Measurements from ENCODE around the gene PAXIP1. TPM values are rescaled to one million over a fixed set of nuclear protein-coding genes. Genes with fewer than 3 reads are reported as not detected.

Gene PAXIP1
- total RNA-seq, 1 donor from 2014 or later = 6.3 TPM

DNA sequence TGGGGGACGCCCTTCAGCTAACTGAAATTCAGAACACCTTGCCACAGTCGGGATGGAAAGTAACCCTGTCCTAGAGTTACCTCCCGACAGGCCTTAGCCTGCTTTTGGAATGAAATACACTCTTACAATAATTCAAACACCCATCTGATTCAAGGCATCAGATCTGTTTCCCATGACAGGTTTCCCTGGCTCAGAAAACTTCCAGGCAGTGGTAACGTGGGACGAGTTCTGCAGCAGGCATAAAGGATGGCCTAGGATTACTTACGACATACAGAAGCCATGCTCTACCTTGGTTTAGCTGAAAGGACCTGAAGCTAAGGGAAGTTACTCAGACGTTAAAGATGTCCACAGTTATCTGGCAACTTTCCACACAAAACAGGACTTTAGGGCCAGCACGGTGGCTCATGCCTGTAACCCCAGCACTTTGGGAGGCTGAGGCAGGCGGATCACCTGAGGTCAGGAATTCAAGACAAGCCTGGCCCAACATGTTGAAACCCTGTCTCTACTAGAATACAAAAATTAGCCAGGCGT is 5.0 kb downstream of the PAXIP1 start:
- ATAC-seq (no peak), DNase-seq (ENCODE audit: missing footprints) (no peak)
- intact Hi-C loops (cut with DNase I) = no loop called here

DNA sequence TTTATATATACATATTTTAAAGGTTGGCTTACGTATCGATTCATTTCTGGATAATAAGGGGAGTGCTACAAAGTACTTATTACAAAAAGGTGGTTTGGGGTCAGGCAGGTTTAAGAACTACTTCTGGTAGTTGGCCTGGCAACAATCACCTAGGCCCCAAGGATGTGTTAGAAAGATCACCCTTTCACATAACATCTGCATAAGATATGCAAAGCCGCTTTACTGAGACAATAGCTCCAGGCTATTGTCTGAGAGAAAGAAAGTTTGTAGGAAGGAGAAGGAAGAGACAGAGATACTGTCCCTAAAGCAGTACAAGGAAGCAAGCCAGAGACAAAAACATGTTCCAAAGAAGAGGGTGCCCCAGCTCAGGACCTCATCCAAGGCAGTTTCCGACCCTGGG is 6.2 kb downstream of the PAXIP1 start:
- intact Hi-C loops (cut with DNase I) = no loop called here

DNA sequence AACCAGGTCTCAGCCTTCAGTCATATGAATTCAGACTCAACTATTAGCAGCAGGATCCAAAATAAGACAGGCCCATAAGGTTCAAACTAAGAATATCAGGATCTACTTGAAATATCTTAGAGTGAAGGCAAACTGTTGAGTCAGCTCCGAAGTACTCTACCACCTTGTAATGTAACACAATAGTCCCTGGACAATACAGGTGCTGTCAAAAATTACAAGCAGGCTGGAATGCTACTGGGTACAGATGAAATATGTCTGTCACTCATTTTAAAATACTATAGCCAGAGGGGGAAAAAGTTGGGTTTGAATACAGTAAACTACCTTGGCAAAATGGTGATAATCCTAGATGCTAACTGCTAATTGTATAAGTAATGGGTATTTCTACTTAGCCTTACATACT is 6.8 kb downstream of the PAXIP1 start:
- no peak for DNase-seq (ENCODE audit: missing footprints)
- intact Hi-C loops (cut with DNase I) = no loop called here
- ATAC-seq = no peak

More for the DNA sequence above, 6.2 kb downstream of the PAXIP1 start:
- DNase-seq (ENCODE audit: missing footprints) (no peak), ATAC-seq (no peak)

DNA sequence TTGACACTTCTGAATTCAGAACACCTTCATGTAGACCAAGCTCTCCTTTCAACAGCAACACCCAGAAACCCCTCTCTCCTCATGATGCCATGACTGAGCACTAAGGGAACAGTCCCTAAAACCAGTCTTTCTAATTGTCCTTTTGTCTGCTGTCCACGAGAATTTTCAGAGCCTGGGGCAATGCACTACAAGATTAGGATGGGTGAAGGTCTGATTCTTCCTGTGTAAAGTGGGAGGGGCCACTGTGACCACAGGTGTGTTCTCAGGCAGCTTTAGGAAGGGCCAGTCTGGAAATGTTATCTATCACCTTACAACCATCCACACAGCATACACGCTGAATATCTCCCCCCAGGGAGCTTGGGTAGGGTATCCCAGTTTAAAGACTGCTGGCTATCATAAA is 7.9 kb downstream of the PAXIP1 start:
- DNase-seq (ENCODE audit: missing footprints) (no peak), ATAC-seq (no peak)
- intact Hi-C loops (cut with DNase I) = no loop called here

DNA sequence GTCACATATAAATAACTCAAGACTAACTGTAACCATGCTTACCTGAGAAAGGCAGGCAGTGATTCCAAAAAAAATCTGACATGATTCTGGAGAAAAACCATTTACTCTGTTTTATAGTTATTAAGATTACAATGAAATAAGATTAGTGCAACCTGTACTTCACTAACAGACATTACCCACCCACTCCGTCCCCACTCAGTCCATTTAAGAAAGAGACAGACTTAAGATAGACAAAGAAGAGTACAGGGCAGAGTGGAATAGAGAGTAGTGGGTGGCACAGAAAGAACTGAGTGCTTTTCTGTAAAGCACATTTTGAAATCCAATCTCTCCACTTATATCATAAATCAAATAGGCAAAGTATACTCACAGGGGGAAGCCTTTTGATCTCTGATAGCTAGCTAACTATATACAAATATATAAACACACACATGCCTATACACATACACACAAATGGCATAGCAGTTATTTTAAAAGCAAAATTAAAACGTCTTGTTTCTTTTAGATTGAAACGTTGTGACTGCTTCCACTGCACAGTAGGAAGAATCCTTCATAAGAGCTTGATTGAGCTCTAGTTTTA is 11.9 kb downstream of the PAXIP1 start:
- ATAC-seq (no peak), DNase-seq (ENCODE audit: missing footprints) (no peak)
- intact Hi-C loops (cut with DNase I) = no loop called here

DNA sequence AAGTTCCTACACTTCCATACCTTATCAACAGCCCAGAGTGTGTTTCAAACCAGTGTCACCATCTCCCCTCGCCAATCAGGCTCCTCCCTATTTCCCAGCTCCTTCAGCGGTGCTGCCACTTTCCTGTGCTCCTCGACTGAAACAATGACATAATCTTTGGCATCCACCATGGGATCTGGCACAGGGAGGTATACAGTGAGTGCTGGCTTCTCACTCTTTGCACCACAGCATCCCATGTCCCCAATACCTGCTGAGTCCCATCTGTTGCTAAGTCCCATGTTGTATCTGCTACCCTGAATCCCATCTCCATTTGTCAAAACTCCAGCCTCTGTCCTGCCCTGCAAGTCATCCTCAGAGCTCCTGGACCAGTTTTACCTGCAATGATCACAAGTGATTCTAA is 15.4 kb downstream of the PAXIP1 start:
- intact Hi-C loops (cut with DNase I) = no loop called here
- DNase-seq (ENCODE audit: missing footprints) (no peak), ATAC-seq (no peak)

DNA sequence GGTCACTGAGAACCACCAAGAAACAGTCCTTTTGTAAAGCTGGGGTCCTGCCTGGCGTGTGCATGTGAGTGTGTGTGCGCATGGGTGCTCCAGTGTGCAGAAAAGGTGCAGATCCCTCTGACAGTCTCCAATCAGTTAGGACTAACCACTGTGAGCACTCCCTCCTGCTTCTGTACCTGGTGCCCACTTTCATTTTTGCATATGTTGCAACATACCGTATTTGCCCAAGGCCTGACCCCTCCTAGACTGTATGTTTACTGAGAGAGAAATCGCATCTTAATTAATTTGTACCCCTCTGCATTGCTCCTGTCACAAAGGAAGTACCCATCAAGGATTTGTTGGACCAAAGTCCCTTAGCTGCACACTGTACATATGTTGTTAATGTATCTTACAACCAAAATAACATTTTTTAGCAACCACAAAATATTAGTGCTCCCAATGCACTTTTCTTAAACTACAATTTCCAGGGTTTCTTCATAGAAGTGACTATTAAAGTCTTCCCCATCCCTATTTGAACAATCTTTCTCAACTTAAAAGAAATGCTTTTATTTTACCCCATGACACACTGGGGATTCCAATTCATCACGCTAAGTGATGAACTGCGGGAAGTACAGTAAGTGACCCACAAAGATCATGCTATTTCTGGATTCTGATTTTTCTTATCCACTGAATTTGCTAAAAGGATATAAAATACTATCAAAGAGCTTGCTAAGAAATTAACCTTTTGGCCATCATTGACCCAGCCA is 16.6 kb downstream of the PAXIP1 start:
- DNase-seq (ENCODE audit: missing footprints) (no peak), ATAC-seq (no peak)
- intact Hi-C loops (cut with DNase I) = no loop called here

DNA sequence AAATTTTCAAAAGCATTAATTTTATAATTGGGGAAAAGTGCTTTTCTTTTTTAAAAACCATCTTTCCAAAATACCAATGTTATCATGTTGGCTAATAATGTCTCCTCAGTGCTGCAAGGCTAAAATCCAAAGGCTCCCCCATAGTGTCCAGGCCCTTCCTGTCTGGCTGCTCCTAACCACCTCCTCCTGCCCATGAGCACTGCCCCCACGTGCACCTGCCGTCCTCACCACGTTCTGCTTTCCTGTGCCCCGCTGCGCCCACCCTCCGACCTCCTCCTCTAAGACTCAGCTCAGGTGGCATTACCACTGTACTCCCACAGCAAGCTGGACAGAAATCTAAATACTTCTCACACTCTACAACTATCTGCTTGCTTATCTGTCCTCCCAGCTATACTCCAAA is 17.7 kb downstream of the PAXIP1 start:
- no peak for ATAC-seq
- intact Hi-C loops (cut with DNase I) = no loop called here
- DNase-seq (ENCODE audit: missing footprints) = no peak

DNA sequence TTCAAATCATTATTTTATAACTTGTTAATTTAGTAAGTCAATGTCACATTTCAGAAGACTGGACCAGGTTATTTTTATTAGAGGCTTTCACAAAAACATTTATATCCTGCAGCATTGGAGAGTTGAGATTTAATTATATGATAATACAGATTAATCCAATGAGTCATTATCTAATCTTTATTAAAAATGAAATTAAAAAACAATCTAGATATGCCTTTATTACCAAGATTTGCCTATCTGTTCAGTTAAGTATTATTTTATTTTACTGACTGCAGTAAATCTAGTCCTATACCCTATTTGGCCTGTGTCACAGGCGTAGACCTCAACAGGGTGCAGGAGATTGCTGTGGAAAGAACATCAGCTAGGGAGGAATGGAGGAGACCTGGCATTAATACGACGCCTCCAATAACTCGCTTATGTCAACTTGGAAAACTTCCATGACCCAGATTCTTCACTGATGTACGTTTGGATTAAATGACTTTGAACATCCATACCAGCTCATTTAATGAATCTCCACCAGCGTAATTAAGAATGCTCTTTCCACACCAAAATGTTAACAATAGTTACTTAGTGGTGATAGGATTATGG is 18.2 kb downstream of the PAXIP1 start:
- no peak for DNase-seq (ENCODE audit: missing footprints)
- intact Hi-C loops (cut with DNase I) = no loop called here
- no peak for ATAC-seq

DNA sequence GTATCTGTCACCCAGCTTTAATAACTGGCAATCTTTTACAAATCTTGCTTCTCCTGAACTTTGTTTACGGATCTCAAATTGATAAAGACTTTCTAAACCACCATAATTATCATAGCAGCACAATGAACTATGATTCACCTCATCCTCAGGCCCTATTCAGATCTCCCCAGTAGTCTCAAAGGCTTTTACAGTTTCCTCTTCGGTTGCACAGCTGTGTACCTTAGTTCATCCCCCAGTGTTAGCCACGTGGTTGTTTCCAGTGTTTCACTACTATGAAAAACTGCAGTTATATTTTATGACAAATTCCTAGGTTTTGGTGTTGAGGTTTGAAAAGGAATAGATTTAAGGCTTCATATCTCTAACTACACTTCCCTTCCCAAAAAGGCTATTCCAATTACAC is 24.9 kb downstream of the PAXIP1 start:
- DNase-seq (ENCODE audit: missing footprints) = no peak
- no peak for ATAC-seq
- intact Hi-C loops (cut with DNase I) = no loop called here

DNA sequence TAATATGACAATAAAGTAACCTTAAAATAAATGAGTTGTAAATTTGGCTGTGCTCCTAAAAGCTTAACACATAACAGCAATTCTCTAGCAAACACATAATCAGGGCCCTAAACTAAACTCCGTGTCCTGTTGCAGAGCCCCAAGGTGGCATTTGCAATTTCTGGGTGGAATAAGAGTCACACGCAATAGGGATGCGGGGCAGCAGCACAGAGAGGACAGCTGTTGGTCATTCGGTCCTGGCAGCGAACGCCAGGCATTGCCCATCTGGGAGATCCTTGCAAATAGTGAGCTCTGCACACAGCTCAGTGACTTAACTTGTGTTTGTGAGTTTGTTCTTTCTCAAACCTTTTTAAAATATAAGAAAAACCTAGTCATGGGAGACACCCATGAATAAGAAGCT is 25.7 kb downstream of the PAXIP1 start:
- intact Hi-C loops (cut with DNase I) = no loop called here
- no peak for ATAC-seq
- no peak for DNase-seq (ENCODE audit: missing footprints)

DNA sequence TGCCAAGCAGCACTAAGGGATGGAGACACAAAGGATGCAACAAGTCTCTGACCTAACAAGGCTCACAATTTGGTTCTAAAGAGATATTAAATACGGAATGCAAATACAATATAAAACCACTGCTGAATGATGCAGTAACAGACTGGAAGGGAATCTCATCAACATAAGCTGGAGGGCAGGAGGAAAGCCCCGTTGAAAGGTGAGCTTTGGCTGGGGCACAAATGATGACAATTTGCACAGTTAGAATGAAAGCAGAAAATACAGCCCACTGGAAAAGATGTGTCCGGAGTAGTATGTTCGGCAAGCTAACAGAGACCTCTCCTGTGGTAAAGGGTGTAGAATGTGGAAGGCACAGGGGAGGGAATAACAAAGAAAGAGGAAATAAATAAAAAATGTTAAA is 26.1 kb downstream of the PAXIP1 start:
- intact Hi-C loops (cut with DNase I) = no loop called here
- DNase-seq (ENCODE audit: missing footprints) = no peak
- ATAC-seq = no peak

DNA sequence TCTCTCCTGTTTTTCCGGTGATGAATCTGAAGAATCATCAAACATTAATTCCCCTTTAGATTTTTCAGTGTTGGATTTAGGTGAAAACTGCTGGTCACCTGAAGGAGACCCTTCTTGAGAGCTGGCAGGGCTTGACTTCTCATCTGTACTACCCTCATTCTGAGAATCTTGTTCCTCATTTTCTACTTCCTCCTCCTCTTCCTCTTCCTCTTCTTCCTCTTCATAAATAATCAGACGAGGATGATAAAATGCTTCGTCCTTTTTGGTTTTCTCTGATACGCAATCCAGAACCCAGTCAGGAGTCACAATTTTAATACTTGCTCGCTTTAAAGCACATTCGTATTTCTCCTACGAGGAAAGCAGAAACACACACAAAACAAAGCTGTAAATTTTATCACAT is 26.9 kb downstream of the PAXIP1 start:
- DNase-seq (ENCODE audit: missing footprints) (no peak), ATAC-seq (no peak)
- intact Hi-C loops (cut with DNase I) = no loop called here

DNA sequence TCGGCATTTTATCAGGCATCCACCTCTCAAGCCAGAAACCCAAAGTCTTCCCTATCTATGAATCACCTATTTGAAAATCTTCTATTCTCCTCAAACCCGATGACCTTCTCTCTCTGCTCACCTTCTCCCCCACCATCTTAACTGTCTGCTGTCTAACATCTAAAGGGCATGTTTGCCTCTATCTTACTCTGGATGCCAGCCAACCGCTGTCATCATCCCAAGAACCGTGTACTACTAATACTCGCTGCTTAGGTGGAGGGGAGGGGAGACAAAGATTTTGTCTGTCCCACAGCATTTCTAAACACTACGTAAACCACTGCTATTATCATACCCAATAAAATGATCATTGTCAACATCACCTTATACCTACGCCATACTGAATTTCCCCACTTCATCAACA is 29.5 kb downstream of the PAXIP1 start:
- no peak for ATAC-seq
- no peak for DNase-seq (ENCODE audit: missing footprints)
- intact Hi-C loops (cut with DNase I) = no loop called here

DNA sequence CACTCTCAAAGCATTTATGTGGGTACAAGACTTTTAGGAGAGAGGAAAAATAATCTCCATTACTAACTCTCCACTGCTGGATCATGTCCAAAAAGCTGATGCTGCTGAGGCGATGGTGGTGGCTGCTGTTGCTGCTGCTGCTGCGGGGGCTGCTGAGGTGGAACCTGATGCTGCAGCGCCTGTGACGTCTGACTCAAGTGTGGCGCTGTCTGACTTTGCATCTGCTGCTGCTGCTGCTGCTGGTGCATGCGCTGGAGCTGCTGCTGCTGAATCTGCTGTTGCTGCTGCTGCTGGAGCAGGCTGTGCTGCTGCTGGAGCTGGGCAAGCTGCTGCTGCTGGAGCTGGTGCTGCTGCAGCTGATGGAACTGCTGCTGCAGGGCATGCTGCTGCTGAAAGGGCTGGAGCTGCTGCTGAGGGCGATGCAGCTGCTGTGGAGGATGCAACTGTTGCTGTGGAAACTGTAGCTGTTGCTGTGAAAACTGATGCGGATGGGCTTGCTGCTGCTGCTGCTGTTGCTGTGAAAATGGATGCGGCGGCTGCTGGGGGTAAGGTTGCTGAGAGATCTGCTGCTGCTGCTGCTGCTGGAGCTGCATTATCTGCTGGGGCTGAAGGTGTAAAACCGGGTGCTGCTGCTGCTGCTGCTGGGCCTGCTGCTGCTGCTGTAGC is 34.5 kb downstream of the PAXIP1 start:
- ATAC-seq = no peak
- DNase-seq (ENCODE audit: missing footprints) = no peak
- intact Hi-C loops (cut with DNase I) = no loop called here

DNA sequence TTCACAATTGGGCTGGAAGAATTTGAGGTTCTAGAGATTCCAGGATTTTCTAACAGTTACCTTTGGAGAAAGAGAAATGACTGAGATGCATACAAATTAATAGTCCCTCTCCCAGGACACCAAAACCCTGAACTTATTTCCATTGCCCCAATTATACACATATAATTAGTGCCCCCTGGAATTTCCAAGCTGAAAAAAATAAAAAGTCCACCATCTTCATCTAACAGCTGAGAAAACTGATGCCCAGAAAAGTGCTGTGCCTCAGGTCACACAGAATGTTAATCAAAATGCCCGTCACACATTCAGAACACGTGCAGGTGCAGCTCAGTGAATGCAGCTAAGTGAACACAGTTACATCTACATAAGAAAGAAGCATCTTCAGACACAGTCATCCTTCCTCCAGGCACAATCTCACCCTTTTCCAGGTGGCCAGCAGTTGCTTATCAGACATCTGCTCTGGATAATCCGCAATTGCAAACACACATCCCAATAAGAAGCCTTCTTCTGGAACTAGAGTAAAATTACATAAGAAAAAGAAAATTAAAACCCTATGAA is 35.4 kb downstream of the PAXIP1 start:
- ATAC-seq (no peak), DNase-seq (ENCODE audit: missing footprints) (no peak)
- intact Hi-C loops (cut with DNase I) = no loop called here

DNA sequence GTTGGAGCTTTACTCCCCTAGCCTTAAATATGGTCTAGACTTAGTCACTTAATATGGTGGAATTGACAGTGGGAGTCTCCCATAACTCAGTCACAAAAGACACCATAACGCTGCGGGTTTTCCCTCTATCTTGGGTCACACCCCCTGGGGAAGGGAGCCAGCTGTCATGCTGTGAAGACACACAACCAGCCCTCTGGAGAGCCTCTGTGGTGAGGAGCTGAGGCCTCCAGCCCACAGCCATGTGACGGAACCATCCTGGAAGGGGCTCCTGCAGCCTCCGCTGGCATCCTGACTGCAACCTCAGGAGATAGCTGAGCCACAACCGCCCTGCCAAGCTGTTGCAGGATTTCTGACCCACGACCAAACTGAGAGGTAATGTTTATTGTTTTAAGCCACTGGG is 37.9 kb downstream of the PAXIP1 start:
- DNase-seq (ENCODE audit: missing footprints) (no peak), ATAC-seq (no peak)
- intact Hi-C loops (cut with DNase I) = no loop called here

DNA sequence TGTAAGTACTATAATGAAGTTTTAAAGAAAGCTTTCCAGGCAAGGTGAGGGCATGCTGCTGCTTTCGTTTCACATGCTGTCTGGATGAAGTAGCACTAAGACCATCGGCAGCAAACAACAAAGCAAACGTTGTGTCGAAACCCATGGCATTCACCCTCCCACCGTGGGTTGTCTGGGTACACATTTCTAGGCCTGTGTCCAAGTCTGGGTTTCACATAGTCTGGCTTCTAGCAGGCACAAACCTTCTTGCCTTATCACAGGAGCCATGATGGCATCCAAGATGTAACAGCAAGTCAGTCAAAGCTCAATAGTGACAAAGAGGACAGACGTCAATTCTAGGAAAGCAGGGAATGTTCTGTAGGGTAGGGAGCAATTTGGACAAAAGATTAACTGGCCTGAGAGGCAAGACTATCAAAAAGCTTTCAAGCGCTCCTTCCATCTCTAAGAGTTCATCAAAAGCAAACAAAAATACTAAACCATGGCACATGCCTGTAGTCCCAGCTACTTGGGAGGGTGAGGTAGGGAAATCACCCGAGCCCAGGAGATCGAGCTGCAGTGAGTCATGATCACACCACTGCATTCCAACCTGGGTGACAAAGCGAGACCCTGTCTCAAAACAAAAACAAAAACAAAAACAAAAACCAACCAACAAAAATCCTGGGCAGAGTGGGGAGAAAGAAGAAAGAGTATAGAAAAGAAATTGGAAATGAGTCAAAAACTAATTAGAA is 42.7 kb downstream of the PAXIP1 start:
- intact Hi-C loops (cut with DNase I) = no loop called here
- DNase-seq (ENCODE audit: missing footprints) = no peak
- no peak for ATAC-seq

DNA sequence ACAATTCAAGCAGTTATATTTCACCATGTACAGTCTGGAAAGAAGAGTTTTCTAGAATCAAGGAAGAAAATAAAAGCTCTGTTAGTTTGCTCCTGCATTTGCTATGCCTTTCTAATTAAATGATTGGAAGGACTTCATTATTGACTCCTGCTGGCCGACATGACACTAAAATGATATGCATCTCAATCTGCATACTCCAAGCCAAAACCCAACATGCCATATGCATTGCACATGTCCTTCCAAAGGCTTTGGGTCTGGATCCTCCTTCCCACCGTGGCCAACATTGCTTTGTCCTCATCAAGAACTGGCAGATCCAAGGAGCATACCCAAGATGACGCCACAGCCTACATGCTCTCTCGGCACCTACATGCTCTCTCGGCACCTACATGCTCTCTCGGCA is 46.5 kb downstream of the PAXIP1 start:
- intact Hi-C loops (cut with DNase I) = no loop called here
- no peak for DNase-seq (ENCODE audit: missing footprints)
- no peak for ATAC-seq

All from Right ventricle myocardium inferior (tissue), 1 donor.